H1 (cell line): Measurements from ENCODE around the gene GSTA2. TPM values are rescaled to one million over a fixed set of nuclear protein-coding genes. Genes with fewer than 3 reads are reported as not detected.

Experiments
- CTCF ChIA-PET: fragments of 300-600 bp; sonication (Branson Sonifier 250); formaldehyde crosslinking; loops from one replicate; lab custom pipeline; 2021; ENCODE audit not compliant: partially characterized antibody; lab: Charles Lee
- POLR2A ChIA-PET: fragments of 300-600 bp; sonication (Branson Sonifier 250); formaldehyde crosslinking; loops from one replicate; lab custom pipeline; 2021; ENCODE audit warnings: inconsistent platforms; ENCODE audit not compliant: partially characterized antibody; lab: Charles Lee
- DNase-seq, 2 experiments: peaks; one replicate each; pipeline versions ENCODE4 v3.0.0 to v3.0.0-alpha.2; 2010 to 2022; ENCODE audit warnings: low spot score in 2 of 2, low read depth in 1 of 2, mixed read lengths in 1 of 2
- FAIRE-seq: peaks from 2 replicates; lab custom pipeline; 2011; peaks lifted over from hg19 to GRCh38; lab: Jason Lieb, UNC
- H2AFZ ChIP-seq: 2 replicates; pipeline ENCODE4 v1.8.1; 2012; ENCODE audit warnings: low read length, inconsistent platforms
- H2AK5ac ChIP-seq: 2 replicates; pipeline ENCODE4 v1.6.1; 2013; ENCODE audit warnings: low read depth, low read length
- H2BK120ac ChIP-seq: replicated peaks from 2 replicates; pipeline ENCODE3; 2013; ENCODE audit warnings: low read depth, low read length, inconsistent platforms
- H2BK12ac ChIP-seq: 2 replicates; pipeline ENCODE4 v1.6.1; 2013; ENCODE audit warnings: low read depth, low read length
- H2BK15ac ChIP-seq: 2 replicates; pipeline ENCODE4 v1.6.1; 2013; ENCODE audit warnings: low read length
- H2BK20ac ChIP-seq: 2 replicates; pipeline ENCODE4 v1.6.1; 2013; ENCODE audit warnings: low read length
- H2BK5ac ChIP-seq: 2 replicates; pipeline ENCODE4 v1.6.1; 2013; ENCODE audit warnings: low read depth, low read length
- H3K14ac ChIP-seq: 2 replicates; pipeline ENCODE4 v1.6.1; 2013; ENCODE audit warnings: inconsistent platforms; ENCODE audit not compliant: insufficient read length
- H3K18ac ChIP-seq: 2 replicates; pipeline ENCODE4 v1.6.1; 2013; ENCODE audit warnings: low read length; ENCODE audit errors: extremely low read depth
- H3K23ac ChIP-seq: 2 replicates; pipeline ENCODE4 v1.6.1; 2013; ENCODE audit warnings: inconsistent platforms; ENCODE audit not compliant: insufficient read length
- H3K23me2 ChIP-seq: 2 replicates; pipeline ENCODE4 v1.6.1; 2013; ENCODE audit warnings: low read depth, low read length
- H3K27ac ChIP-seq: 2 replicates; pipeline ENCODE4 v1.6.1; 2011; ENCODE audit warnings: low read depth, low read length, inconsistent platforms
- H3K27me3 ChIP-seq, 4 experiments: replicated peaks in 1 of 4; 1 replicate in 1 of 4; 2 replicates in 3 of 4; pipeline versions ENCODE4 v1.6.1 to v1.8.1; 2011 to 2013; ENCODE audit warnings: low read length in 3 of 4, mild to moderate bottlenecking in 3 of 4, inconsistent platforms in 2 of 4, mixed read lengths in 2 of 4, moderate library complexity in 1 of 4; ENCODE audit not compliant: control insufficient read depth in 3 of 4, insufficient read depth in 3 of 4; ENCODE audit errors: extremely low read depth in 1 of 4
- H3K36me3 ChIP-seq, 4 experiments: 2 replicates each; pipeline versions ENCODE4 v1.6.1 to v1.8.1; 2011 to 2013; ENCODE audit warnings: mild to moderate bottlenecking in 4 of 4, low read length in 3 of 4, moderate library complexity in 2 of 4, control low read depth in 1 of 4, inconsistent platforms in 1 of 4; ENCODE audit not compliant: insufficient read depth in 4 of 4, control insufficient read depth in 2 of 4
- H3K4ac ChIP-seq: replicated peaks from 2 replicates; pipeline ENCODE3; 2013; ENCODE audit warnings: low read length, low read depth, mixed read lengths, inconsistent platforms; ENCODE audit not compliant: insufficient read length
- H3K4me1 ChIP-seq, 4 experiments: replicated peaks in 1 of 4; 1 replicate in 1 of 4; 2 replicates in 3 of 4; pipeline versions ENCODE4 v1.6.1 to v1.8.1; 2011 to 2013; ENCODE audit warnings: low read length in 3 of 4, inconsistent platforms in 2 of 4, mixed read lengths in 1 of 4; ENCODE audit not compliant: insufficient read depth in 4 of 4, control insufficient read depth in 3 of 4
- H3K4me2 ChIP-seq, 2 experiments: 2 replicates each; pipeline versions ENCODE4 v1.6.1 to v1.8.1; 2011 to 2013; ENCODE audit warnings: low read depth in 2 of 2, low read length in 2 of 2, control low read depth in 1 of 2, inconsistent platforms in 1 of 2, mild to moderate bottlenecking in 1 of 2; ENCODE audit not compliant: insufficient read depth in 1 of 2
- H3K4me3 ChIP-seq, 4 experiments: fragments of 200-600, 300-600 bp in 1 of 4; sonication (generic), shearing (Covaris generic), sonication (Bioruptor Twin) in 1 of 4; 2 replicates each; pipeline versions ENCODE4 v1.5.1 to v1.8.1; 2011 to 2016; ENCODE audit warnings: low read length in 4 of 4, low read depth in 3 of 4, control low read depth in 2 of 4, inconsistent platforms in 2 of 4, mild to moderate bottlenecking in 2 of 4, mixed read lengths in 1 of 4, moderate library complexity in 1 of 4; ENCODE audit not compliant: insufficient read depth in 2 of 4; ENCODE audit errors: extremely low read depth in 1 of 4
- H3K56ac ChIP-seq: replicated peaks from 2 replicates; pipeline ENCODE3; 2013; ENCODE audit warnings: low read depth, mild to moderate bottlenecking, mixed read lengths, low read length, inconsistent platforms; ENCODE audit not compliant: insufficient read length
- H3K79me1 ChIP-seq: 2 replicates; pipeline ENCODE4 v1.6.1; 2013; ENCODE audit warnings: low read depth, low read length, control low read depth
- H3K79me2 ChIP-seq, 2 experiments: 2 replicates each; pipeline versions ENCODE4 v1.6.1 to v1.8.1; 2012 to 2013; ENCODE audit warnings: low read length in 2 of 2, mild to moderate bottlenecking in 2 of 2, inconsistent platforms in 1 of 2; ENCODE audit not compliant: insufficient read depth in 2 of 2, control insufficient read depth in 1 of 2
- H3K9ac ChIP-seq, 4 experiments: replicated peaks in 1 of 4; 1 replicate in 1 of 4; 2 replicates in 3 of 4; pipeline versions ENCODE4 v1.6.1 to v1.8.1; 2011 to 2013; ENCODE audit warnings: low read depth in 3 of 4, low read length in 3 of 4, control low read depth in 2 of 4, mild to moderate bottlenecking in 2 of 4, moderate library complexity in 2 of 4, inconsistent platforms in 1 of 4; ENCODE audit errors: extremely low read depth in 1 of 4
- H3K9me3 ChIP-seq, 2 experiments: 2 replicates each; pipeline versions ENCODE4 v1.6.1 to v1.8.1; 2012 to 2013; ENCODE audit warnings: mild to moderate bottlenecking in 2 of 2, moderate library complexity in 2 of 2, control low read depth in 1 of 2, inconsistent platforms in 1 of 2, low read depth in 1 of 2, low read length in 1 of 2, mixed read lengths in 1 of 2; ENCODE audit not compliant: insufficient read depth in 2 of 2
- H4K20me1 ChIP-seq, 2 experiments: replicated peaks in 1 of 2; 2 replicates each; pipeline versions ENCODE3 to v1.8.1; 2011 to 2013; ENCODE audit warnings: inconsistent platforms in 2 of 2, low read length in 2 of 2, mild to moderate bottlenecking in 1 of 2; ENCODE audit not compliant: insufficient read depth in 2 of 2, control insufficient read depth in 1 of 2
- H4K5ac ChIP-seq: 2 replicates; pipeline ENCODE4 v1.6.1; 2013; ENCODE audit warnings: low read length, low read depth, mixed read lengths, inconsistent platforms; ENCODE audit not compliant: insufficient read length
- H4K8ac ChIP-seq: 2 replicates; pipeline ENCODE4 v1.8.0; 2013; ENCODE audit warnings: mild to moderate bottlenecking, moderate library complexity, low read length, inconsistent platforms; ENCODE audit not compliant: insufficient read depth; ENCODE audit errors: extremely low read depth
- H4K91ac ChIP-seq: replicated peaks from 2 replicates; pipeline ENCODE3; 2013; ENCODE audit warnings: low read length, mixed read lengths, inconsistent platforms; ENCODE audit not compliant: insufficient read length
- CTBP2 ChIP-seq: IDR thresholded peaks from 2 replicates; pipeline ENCODE4 v1.7.0; 2011; ENCODE audit warnings: borderline replicate concordance, mild to moderate bottlenecking, moderate library complexity, mixed read lengths, low read length; ENCODE audit not compliant: insufficient read depth, insufficient read length
- RAD21 ChIP-seq, 2 experiments: IDR thresholded peaks in 1 of 2; conservative IDR thresholded peaks in 1 of 2; 2 replicates each; pipeline ENCODE4 v1.6.1; 2011; ENCODE audit warnings: low read depth in 2 of 2, low read length in 2 of 2, improper control_type of control experiment in 1 of 2, inconsistent platforms in 1 of 2, mild to moderate bottlenecking in 1 of 2, moderate library complexity in 1 of 2
- RBBP5 ChIP-seq: IDR thresholded peaks from 2 replicates; pipeline ENCODE4 v1.7.1; 2012; ENCODE audit warnings: low read depth, mild to moderate bottlenecking, inconsistent platforms, low read length, moderate library complexity, borderline replicate concordance
- USF2 ChIP-seq: IDR thresholded peaks from 2 replicates; pipeline ENCODE4 v1.6.1; 2011; ENCODE audit warnings: low read length, improper control_type of control experiment
- WGBS, 2 experiments: shearing (Covaris generic) in 1 of 2; methylation state at CpG; one replicate each; pipeline versions ENCODE4 v1.1.6 to v1.1.7; 2013 to 2015; ENCODE audit warnings: low lambda C conversion rate in 2 of 2, mixed read lengths in 2 of 2, inconsistent platforms in 1 of 2, low coverage in 1 of 2, missing lambda C conversion rate in 1 of 2; ENCODE audit not compliant: insufficient replicate concordance in 2 of 2, insufficient coverage in 1 of 2, insufficient read length in 1 of 2; ENCODE audit errors: extremely low coverage in 1 of 2, missing lambda C conversion rate in 1 of 2; 5-methylcytosine and 5-hydroxymethylcytosine counted together
- polyA plus RNA-seq, 7 experiments: library from polyadenylated mRNA; depleted of rRNA in 3 of 7; stranded (reverse) in 5 of 7; unstranded in 2 of 7; fragments of >200 nt in 5 of 7; fragments of 200-250 nt in 2 of 7; gene quantifications; 1 replicate in 5 of 7; 2 replicates in 1 of 7; 4 replicates in 1 of 7; pipeline versions ENCODE4 v1.2.1 to v1.2.3, GENCODE V29; 2011 to 2013; ENCODE audit warnings: missing spikeins in 2 of 7, mixed read lengths in 2 of 7
- total RNA-seq: library from RNA; stranded (reverse); fragmentation: NEBNext Ultra II Directional; extraction: Animal tissue kit (Norgen Biotek cat#: 25700); gene quantifications from 2 replicates; pipeline ENCODE4 v1.2.1, GENCODE V29; 2021

The GSTA2 gene
- total and polyA plus RNA-seq, 2 of the 8 experiments (the other 6 are each of a cell fraction or from before 2014, with no cell fraction given): 0.05 TPM; not detected in 1

DNA sequence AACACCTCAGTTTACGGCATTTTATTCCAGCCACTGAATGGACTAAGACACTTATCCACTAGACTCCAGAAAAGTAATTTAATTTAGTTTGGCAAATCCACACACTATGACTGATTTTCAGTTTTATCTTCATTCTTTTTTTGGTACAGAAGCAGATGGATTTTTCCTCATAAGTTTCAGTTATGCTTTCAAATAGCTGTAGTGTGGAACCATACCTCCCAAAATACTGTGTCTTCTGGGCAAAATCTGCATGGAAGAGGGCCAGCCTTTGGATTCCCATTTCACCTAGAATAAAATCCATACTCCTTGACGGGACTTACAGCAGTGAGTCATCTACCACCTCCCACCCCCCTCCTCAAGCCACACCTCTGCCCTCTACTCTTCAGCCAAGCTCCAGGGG, 43.0 kb downstream of the GSTA2 start:
- Histone ChIP-seq H3K27ac (no peak overlapping the region), H3K27me3 (no peaks in the 10 kb centered on the region), H3K4me3 (no peak overlapping the region), H3K18ac (no peak overlapping the region), H2BK15ac (no peak overlapping the region), H3K9me3 (no peaks in the 10 kb centered on the region), H4K8ac (no peak overlapping the region), H2BK20ac (no peak overlapping the region), H3K36me3 (no peaks in the 10 kb centered on the region), H3K4me1 (no peaks in the 10 kb centered on the region), H3K79me1 (no peaks in the 10 kb centered on the region), H3K23me2 (no peaks in the 10 kb centered on the region), H2BK5ac (no peak overlapping the region), H2BK12ac (no peak overlapping the region), H2AK5ac (no peak overlapping the region), H3K4me2 (no peak overlapping the region), H4K20me1 (no peaks in the 10 kb centered on the region), H3K56ac (no peak overlapping the region), H3K14ac (no peak overlapping the region), H4K5ac (no peak overlapping the region), H2BK120ac (no peak overlapping the region), H3K9ac (no peak overlapping the region), H3K4ac (no peak overlapping the region), H3K23ac (no peak overlapping the region), H2AFZ (no peak overlapping the region), H3K79me2 (no peaks in the 10 kb centered on the region), H4K91ac (no peak overlapping the region)
- DNase-seq: no peak
- POLR2A ChIA-PET: no interaction called here
- 55% methylated on average over 2 of the region's 2 CpGs; no CpG with 5 or more reads in 1 of the 2 experiments for WGBS, 2 experiments
- TF ChIP-seq RBBP5 (no peak), RAD21 (IDR thresholded peaks at IDR 0.05 in 1 of 2, conservative IDR thresholded peaks at IDR 0.05 in 1 of 2; ENCODE audit: low read depth in 2 of 2, low read length in 2 of 2) (no peak), USF2 (no peak), CTBP2 (no peak)
- no peak for FAIRE-seq
- CTCF ChIA-PET: interaction anchor here (0.9 to 1.2 kb wide), 2 partner anchors 11 to 55 kb away, joined by 3 to 4 read pairs; no protein-coding TSS in a partner anchor
